HG02885 (cell line): ENCODE data around the gene BCAS3.
A peak's percentile ranks its signal among the peaks of the same experiment; 100 is the strongest.

Experiments
- ATAC-seq: cut with Tn5 transposase; IDR thresholded peaks from one replicate; pipeline ENCODE4 v1.9.1; 2021; ENCODE audit warnings: mild to moderate bottlenecking; ENCODE audit not compliant: unreplicated experiment, poor library complexity

Gene BCAS3

GRCh38 chr17:61406971-61407911, 729.6 kb downstream of the BCAS3 start:
- no peak for ATAC-seq

GRCh38 chr17:61408151-61409041, 730.7 kb downstream of the BCAS3 start:
- ATAC-seq, result no peak

- ATAC-seq, result peak; percentile 36
These were observed 731.9 kb downstream of the BCAS3 start for GRCh38 chr17:61409301-61410112.

- ATAC-seq, result peak; percentile 29
These were observed 732.7 kb downstream of the BCAS3 start for GRCh38 chr17:61410141-61411010.

- ATAC-seq, result no peak
These were observed 733.3 kb downstream of the BCAS3 start for GRCh38 chr17:61411011-61411260.

GRCh38 chr17:61411261-61412142, 733.9 kb downstream of the BCAS3 start:
- no peak for ATAC-seq

- peak; percentile 74 for ATAC-seq
These were observed 734.6 kb downstream of the BCAS3 start for GRCh38 chr17:61412143-61412859.

GRCh38 chr17:61412860-61413660, 735.4 kb downstream of the BCAS3 start:
- no peak for ATAC-seq

GRCh38 chr17:61413661-61414126, 736.0 kb downstream of the BCAS3 start:
- no peak for ATAC-seq

GRCh38 chr17:61414141-61414935, 736.7 kb downstream of the BCAS3 start:
- ATAC-seq, result no peak

- ATAC-seq, result no peak
These were observed 737.2 kb downstream of the BCAS3 start for GRCh38 chr17:61414936-61415251.

GRCh38 chr17:61415374-61416210, 737.9 kb downstream of the BCAS3 start:
- ATAC-seq, result no peak

- ATAC-seq, result no peak
These were observed 738.5 kb downstream of the BCAS3 start for GRCh38 chr17:61416211-61416539.

GRCh38 chr17:61416540-61417363, 739.1 kb downstream of the BCAS3 start:
- ATAC-seq, result peak; percentile 42

- ATAC-seq, result no peak
These were observed 740.8 kb downstream of the BCAS3 start for GRCh38 chr17:61418449-61418848.
